NCI-H2196 treated with DMSO at 0.1 percent for 48 hours (cell line): ENCODE data around the gene TWNK.

Experiments used
- DNase-seq: peaks from one replicate; lab custom pipeline; 2025; ENCODE audit not compliant: unreplicated experiment; lab: John Stamatoyannopoulos, UW

Gene TWNK

DNA sequence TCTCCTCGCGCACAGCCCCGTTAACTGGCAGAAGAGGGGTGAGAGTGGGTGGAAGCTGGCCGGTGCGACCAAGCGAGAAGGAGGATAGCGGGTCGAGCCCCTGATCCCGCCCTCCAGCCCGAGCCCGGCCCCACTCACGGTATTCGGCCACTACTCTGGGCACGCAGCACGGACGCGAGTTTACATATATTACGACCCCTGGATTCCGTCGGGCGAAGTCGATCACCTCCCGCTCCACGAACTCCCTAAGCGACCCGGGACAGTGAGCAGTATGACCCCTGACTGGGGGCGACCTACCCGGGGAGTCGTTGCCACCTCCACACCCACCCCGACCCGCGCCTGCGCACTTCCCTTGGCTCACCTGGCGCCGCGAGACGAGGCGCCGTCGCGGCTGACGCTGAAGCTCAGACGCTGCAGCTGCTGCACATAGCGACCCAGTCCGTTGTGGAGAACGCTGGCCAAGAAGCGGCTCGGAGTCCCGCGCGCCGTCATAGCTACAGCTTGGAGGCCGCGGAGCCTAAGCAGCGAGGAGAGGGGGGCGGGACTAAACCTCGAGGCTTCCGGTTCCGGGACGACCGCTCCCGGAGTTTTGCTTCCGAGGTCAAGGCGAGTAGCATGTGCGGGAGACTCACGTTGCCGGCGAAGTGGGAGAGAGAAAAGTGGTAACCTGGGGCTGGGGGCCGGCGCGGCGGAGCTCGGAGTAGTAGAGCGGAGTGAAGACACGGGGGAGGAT, at the start of gene TWNK, which contains the start of gene MRPL43:
Gene TWNK (plus strand): TSS at position 592 of the 733 bp plus-strand sequence. CDS start 668 bp downstream, outside the sequence.
Gene MRPL43 (minus strand): TSS at position 546 of the 733 bp plus-strand sequence. CDS start 54 bp downstream, at position 492.
- DNase-seq: no peak

DNA sequence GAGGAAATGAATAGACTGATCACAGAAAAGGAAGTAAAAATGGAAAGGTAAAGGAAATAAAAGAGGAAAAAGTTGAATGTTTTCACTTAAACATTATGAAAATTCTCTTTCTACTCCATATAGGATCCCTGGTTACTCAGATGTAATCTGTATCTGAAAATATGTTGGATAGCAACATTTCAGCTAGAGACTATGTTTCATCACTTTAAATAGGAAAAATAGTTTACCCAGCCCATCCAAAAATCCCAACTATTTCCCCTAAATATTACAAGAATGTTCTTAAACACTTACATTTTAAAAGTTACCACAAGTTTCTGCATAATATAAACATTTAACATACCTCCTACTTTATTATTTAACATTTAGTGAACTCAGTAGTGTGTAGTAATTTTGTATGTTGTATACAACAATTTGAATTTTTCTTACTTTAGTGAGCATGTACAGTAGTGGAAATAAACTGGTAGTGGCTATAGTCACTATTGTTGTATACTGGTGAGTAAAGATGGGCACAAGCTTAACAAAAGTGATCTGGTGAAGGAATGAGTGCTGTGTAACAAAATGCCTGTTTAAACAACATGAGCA, 47.5 kb upstream of the TWNK start:
- DNase-seq: no peak

DNA sequence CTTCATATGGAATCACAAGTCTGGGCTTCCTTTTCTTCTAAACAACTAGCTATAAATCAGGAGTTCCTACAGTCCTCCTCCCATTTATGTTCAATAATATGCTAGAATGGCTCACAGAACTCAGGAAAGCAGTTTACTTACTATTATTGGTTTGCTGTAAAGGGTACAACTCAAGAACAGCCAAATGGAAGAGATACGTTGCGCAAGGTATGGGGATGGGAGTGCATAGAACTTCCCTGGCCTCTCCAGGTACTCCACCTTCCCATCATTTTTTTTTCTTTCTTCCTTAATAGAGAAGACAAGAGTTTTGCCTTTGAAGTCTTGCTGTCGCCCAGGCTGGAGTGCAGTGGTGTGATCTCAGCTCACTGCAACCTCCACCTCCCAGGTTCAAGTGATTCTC, 45.1 kb upstream of the TWNK start:
- no peak for DNase-seq

DNA sequence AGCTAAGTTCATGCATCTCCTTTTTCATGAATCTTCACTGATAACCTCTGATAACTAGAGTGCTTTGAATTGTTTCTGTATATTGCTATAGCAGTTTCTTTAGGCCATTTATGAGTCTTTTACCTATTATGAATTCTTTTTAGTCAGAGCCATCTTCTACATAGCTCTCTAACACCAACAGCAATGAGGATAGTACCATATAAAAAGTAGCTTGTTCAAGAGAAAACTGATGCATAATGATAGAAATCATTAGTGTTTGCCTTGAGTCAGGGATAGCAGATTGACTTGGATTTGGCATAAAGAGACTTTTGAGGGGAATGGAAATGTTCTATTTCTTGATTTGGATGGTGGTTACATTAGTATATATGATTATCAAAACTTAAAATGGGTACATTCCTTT, 43.8 kb upstream of the TWNK start:
- DNase-seq: no peak

DNA sequence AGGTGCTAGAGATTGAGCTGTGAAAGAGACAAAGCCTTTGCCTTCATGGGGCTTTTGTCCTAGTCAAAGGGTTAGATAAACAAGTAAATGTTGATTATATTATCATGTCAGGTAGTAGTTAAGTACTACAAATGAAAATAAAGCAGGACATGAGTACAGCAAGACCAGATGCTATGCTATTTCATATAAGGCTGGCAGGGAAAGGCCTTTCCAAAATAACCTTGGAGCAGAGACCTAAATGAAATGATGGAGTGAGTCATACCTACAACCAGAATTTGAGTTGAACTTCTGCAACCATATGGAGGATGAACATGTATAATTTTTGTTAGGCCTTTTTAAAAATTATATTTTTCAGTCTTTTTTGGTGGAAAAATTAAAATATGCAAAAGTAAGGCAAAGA, 41.6 kb upstream of the TWNK start:
- DNase-seq: no peak

DNA sequence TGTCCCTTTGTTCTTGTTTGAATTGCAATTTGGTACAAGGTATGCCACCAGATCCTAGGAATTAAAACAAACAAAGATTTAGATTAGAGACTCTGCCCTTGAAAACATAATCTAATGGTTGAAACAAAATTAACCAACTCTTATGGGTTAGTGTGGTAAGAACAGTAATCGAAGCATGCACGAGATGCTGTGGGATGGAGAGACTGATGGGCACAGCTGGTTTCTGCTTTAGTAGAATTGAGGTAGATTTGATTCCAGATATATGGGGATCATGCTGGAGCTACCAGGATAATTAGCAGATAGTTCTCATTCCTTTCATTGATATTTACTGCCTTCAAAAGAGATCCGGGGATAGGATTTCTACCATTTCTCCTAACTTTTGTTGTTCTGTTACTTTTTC, 38.4 kb upstream of the TWNK start:
- DNase-seq: no peak

DNA sequence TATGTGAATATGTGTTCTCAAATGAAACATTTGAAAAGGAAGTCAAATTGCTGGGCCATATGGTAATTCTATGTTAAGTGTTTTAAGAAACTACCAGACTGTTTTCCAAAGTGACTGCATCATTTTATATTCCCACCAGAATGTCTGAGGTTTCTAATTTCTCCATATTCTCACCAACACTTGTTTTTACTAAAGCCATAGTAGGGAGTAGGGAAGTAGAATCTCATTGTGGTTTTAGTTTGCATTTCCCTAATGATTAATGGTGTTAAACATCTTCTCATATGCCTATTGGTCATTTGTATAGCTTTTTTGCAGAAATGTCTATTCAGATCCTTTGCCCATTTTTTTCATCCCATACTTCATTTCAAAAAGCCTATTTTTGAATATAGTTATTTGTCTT, 27.1 kb upstream of the TWNK start:
- DNase-seq: no peak

DNA sequence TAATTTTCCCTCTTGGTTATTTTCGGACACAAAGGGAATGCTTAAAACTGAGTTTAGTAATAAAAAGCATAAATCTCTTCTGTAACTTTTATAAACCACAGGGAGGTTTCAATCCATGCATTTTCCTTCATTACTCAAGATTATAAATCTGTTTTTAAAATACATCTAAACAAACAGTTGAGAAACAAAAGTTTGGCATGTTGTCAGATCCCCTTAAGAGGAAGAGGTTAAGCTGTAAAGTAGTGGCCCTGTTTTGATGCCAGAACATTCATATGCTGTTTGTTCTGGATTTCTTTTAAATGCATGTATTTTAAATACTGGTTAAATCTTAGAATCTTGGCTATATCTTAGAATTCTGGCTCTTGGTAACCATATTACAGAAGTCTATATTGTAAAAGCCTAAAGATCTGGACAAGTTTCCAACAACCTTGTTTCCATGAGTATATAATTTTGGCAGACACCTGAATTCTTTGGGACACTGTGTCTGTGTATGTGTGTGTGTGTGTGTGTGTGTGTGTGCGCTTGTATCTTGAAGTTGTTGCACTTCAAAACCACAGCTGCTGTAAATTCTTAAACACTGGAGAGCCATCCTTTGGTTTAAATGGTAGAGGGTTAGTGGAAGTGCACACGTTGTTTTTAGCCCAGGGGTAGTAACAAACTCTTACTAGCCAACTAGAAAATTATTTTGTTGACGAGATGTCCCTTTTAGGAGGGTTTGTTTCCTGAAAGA, 24.8 kb upstream of the TWNK start:
- no peak for DNase-seq

DNA sequence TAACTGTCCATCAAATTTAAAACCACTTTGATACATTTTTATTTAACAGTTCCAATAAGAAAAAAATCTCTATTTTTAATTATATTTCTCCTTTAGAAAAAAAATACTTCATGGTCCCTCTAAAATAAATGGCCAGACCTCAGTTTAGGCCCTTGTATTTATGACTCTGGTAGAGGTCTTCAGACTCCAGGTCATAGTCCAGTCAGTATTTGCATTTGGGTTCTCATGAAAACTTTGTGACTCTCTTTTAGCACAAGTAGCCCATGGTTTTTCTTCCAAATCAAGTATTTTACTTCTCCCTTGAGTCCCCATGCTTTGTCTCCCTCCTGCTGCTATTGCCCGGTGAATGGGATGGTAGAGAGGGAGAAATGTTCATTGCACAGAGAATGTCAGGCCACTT, 23.5 kb upstream of the TWNK start:
- DNase-seq: no peak

DNA sequence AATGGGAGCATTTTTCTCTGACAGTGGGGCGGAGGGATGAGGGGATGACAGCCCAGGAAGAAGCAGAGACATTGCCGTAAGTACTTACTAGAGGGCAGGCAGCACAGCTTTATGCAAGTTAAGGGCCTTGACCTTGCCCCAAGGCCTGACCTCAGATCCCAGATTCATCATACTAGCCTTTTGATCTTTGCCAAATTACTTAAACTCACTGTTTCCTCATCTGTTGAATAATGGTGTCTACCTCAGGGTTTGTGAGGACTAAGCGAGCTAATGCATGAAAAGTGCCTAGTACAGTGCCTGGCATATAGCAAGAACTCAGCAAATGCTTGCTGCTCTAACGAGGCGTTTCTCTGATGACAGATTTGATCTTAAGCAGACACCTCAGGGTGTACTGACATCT, 21.5 kb upstream of the TWNK start:
- DNase-seq: no peak

DNA sequence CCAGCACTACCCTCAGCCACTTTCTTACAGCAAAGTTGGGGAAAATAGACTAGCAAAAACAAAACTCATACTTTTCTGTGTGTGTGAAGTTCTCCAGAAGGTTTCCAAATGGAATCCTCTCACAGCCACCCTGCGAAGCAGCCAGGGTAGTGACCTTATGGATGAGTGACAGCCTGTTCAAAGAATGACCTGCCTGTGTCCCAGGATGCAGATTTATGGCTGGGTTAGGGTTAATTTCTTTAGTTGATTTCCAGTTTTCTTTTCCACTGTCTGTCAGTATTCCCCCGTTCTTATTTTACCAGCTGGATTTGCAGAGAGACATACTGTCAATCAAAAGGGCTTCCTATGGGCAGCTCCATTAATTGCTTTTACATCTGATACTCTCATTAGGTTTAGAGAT, 20.5 kb upstream of the TWNK start:
- no peak for DNase-seq

DNA sequence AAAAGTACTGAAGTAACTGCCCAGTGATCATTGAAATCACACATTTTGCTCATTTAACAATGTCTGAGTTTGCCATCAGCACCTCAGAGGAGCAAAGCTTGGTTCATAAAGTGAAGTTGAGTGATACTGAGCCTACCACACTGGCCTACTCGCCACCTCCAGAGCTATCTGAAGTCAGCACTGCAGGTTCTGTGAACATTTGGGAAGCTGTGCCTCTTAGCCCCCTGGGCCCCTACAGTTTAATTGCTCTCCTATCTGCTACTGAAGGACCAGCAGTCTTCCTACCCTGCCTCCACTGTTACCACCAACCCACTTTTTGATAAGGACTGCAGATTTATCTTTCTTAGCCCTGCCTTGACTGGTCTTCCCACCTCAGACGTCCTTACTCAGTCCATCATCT, 20.0 kb upstream of the TWNK start:
- no peak for DNase-seq

DNA sequence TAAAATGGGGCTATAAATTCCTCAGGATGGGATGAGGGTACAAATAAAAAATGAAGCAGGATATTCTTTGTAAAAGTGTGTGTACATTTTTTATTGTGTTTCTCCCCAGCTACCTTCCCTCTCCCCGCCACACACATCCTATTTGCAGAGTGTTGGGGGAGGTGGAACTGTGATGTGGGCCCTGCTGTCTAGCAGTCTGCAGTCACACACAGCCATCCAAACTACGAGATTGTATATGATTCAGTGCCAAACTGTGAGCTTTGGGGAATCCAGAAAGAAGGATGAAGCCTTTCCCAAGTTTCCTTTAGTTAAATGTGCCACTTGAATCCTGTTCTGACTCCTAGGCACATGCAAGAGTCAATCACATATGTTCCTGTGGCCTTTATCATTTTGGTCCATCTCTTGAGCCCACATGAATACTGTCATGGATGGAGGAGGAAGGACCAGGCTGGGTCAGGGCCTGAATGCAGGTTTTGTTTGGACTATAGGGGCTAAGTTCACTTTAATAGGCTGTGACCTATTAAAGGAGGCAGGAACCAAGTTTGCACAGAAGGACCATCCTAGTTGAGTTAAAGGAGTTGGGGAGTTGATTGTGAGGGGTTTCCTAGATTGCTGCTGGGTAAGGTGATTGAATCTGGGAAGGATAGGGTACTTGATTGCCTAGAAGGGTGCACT, 19.1 kb upstream of the TWNK start:
- DNase-seq: no peak

DNA sequence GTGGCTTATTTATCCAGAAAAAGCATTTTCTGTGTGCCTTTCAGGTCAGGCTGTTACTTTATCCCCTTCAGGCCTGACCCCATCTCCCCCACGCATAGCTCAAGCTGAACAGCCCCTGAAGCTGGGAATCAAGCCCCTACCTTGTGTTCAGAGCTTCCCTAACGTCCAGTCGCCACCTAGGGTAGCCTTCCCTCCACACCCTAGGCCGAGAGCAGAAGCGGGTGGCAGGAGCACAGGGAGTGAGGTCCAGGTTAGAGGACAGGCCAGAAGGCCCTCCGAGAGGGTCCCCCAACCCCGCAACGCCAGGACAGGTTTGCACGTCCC, 18.5 kb upstream of the TWNK start:
- DNase-seq: no peak

DNA sequence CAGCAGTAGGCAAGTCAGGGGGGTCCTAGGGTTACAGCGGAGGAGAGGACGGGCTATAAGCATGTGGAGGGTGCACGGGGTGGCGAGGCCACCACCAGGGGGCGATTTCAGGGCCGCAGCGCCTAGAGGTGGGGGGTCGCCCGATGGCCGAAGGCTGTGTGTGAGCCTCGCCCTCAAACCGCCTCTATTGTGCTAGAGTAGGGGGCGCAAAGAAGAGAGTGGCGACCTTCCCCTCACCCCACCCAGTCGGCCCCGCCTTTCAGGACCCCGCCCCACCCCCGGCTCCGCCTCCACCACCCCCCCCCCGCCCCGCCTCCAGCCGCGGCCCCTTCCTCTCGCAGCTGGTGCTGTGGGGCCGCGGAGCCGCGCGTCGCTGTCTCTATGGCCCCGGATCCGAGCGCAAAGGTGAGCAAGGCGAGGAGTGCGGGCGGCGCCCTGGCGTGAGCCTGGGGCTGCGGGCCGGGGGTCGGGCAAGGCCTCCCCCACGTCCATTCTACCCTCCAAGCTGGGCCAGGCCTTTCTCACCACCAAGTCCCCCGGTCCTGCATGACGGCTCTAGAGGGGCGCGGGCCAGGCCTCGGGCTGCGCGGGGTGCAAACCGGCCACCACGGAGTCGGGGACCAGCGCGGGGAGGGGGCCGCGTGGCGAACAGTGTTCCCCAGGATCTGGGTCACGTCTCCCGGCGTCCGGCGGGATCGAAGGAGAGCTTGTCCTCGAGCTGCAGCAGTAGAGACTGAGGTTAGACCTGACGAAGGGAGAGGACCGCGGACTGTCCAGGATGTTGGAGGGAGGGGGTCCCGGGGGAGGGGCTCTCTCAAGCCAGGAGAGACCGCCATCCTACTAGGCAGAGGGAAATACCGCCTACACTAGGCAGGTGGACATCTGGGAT, 17.9 kb upstream of the TWNK start, which contains the start of gene SEMA4G:
Gene SEMA4G (plus strand): TSS at position 318 of the 889 bp plus-strand sequence. CDS start 3,409 bp downstream, outside the sequence.
- no peak for DNase-seq

DNA sequence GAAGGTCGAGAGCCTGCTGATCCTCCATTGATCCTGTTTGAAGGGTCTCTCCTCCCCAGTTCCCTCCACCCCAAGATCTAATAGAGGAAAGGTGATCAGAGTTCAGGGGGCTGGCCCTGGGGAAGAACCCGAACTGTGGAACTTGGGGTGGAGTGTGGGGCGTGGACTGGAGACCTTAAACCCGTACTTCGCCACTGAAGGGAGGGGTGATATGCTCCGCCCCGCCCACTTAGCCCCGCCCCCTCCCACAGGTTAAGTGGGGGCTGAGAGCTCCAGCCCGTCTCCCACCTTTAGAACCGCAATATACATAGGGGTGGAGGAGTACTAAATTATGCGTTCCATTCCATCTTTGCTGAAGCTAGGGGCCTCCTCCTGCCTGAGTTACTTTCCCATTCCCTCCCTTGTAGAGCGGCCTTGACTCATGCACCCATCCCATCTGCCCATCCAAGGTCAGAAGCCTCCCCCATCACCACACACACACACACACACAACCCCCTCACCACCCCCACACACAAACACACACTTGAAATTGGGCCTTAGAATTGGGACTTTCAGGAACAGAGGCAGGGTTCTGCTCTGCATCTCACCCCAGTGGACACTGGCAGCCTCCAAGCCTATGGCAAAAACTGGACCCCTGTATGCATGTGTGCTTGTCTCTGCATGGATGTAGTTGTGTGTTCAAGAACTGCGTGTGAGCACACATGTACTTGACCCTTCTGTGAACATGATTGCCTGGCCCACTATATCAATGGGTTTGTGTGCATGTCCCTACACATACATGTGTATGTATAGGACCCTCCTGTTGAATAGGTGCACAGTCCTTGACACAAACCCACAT, 17.0 kb upstream of the TWNK start:
- DNase-seq: no peak

DNA sequence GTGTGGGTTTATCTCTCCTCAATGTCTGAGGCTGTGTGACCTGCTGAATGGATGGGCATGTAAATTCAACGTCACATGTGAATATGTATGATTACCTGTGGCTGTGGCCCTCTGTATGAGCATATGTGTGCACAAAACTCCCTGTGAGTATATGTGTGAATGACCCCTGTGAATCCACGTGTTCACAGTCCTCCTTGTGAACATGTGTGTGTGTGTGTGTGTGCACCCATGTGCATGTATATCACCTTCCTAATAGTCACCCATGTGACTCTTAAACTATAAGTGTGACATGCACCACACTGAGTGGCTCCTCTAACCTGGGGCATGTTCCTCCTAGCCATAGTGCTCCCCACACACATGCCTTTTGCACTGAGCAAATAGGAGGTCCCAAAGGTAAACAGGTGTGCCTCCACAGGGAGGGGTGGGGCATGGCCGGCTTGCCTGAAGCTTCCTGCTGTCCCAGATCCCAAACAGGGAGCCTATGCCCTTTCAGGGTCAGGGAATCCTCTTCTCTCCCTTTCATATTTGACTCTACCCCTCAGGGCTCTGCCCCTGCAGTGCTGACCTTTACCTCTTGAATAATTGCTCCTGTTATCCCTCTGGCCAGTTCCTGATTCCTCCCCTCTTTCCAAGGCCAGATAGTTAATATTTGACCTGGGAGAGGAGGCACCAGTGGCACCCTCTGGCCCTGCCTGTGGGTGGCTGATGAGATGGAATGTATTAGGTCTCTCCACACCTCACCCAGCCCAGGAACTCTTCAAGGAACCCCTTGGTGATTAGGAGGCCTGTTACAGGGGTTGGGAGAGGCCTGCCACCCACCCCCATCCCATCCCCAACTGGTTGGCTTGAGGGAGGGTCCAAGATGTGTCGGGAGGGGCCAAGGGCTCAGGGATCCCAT, 16.2 kb upstream of the TWNK start:
- DNase-seq: no peak

DNA sequence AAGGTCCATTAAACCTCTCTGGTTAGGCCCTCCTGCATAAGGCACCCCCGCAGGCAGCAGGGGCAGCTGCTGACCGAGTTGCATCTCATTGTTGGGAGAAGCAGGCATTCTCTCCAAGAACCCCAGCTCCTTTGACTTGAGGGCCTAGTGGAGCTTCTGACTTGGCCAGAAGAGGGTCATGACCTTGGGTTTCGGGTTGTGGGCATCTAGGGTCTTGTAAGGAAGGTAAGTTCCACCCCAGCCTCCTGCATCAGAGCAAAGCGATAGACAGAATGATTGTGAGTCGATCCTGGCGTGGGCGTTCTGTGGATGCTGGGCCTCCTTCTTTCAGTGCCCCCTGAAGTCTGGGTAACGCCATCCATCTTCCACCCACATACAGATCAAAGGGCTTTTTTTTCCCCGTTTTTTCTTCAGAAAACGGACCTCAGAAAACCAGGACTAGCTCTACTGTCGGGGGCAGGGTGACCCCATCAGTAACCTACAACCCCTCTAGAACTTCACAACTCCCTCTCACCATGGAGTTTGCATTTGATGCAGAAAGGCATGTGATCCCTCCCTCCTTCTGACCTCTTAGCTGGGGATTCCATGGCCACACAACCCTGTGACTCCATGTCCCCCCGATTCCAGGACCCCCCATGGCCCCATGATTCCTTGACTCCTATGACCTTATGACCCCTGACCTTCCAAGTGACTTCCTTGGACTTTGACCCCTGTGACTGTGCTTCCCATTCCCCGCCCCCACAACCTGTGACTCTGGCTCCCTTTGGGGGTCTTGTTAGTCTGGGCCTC, 15.0 kb upstream of the TWNK start:
- DNase-seq: no peak
